NCI-H146 (cell line): ENCODE data around the gene C3.
"Not testable (repeated sequence)": the region's sequence is repeated elsewhere in the genome, so short reads cannot be mapped to it uniquely, and the experiment has no call there.

Experiments used
- DNase-seq: peaks from one replicate; lab custom pipeline; 2025; lab: John Stamatoyannopoulos, UW

C3 gene

DNA sequence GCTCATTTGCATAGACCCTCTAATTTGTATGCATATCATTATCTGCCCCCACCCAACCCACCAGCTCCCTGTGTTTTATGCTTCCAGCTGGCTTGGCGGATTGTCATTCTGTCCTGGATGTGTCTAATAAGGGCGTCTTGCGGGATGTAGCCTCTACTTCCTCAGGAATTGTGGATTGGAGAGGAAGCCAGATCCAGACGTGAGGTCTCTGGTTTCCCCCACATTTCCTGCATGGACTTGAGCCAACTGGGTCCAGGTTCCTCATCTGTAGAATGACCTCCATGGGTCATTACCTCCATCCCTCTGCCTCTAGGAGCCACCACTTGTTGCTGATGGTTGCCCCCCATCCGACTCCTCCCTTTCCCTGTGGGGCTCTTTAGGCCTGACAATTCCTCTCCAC lies 57.7 kb downstream of the C3 start:
- no peak for DNase-seq

- DNase-seq = not testable (repeated sequence)
These were observed 58.8 kb downstream of the C3 start for GRCh38 chr19:6661509-6662244.

DNA sequence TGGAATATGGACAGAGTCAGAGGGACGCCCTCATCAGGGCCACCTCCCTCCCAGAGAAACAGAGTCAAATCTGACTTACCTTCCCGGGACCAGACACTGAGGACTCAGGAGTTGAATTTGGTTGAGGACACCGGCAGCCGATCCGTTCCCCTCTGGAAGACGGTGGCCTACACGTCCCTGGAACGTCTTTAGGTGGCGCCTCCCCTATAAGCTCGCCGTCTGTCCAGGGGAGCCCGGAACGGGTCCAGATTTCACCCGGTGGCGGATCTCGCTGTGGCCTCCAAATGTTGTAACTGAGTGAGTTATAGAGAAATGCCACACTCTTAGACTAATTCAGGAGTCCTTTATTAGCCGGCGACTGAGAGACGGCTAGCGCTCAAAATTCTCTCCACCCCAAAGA lies 59.5 kb downstream of the C3 start:
- DNase-seq = no peak

DNA sequence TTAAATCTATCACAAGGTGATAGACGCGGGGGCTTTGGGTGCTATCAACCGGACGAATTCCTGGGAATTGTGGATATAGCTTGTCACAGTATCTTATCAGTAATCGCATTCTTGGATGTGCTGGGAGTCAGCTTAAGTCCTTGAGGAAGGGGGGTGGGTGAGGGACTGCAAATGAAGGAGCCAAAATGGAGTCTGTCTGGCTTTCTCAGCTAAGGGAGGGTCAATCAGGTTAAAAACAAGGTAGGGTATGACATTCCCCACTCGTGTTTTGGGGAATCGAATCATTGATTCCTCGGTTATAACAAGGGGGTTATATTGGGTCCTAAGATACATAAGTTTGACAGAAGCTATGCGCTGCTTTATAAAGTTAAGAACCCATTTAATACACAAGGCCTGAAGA lies 64.1 kb downstream of the C3 start:
- DNase-seq = not testable (repeated sequence)

DNA sequence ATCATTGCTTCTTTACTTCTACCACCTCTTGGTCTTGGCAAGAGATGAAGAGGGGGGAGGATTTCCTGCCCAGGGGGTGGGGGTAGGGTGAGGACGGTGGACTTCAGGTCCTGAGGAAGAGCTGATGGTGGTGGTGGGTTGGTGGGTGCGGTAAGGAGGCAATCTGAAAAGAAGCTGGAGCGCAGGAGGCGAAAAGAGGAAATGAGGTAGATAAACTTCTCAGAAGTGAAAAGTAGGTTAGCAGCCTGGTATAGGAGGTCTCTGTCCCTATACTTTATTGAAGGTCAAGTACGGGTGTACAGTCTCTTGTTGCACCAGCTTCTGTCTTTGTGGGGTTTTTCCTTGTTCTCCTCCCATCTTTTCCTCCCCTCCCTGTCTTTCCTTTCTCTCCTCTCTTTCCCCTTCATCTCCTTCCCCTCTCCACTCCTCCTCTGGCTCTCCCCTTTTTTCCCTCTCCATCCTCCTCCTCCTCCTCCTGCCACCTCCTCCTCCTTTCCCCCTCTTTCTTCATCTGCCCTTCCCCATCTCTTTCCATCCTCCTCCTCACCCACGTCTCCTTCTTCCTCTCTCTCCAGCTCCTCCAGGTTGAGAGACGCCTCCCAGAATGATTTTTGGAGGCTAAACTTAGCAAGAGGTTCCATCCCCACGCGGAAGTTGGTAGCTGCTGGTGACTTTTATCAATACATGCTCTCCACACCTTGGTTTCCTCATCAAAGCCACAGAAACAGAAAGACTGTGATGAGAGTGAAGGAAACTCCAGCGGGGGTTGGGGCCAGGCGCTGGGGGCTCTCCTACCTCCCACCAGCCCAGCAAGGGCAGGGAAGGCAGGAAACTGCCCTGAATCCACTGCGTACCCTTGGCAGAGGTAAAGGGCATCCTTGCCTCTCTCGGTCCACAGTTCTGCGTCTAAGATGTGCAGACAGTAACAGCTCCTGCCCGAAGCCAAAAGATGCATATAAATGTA lies 65.8 kb downstream of the C3 start:
- DNase-seq = no peak

DNA sequence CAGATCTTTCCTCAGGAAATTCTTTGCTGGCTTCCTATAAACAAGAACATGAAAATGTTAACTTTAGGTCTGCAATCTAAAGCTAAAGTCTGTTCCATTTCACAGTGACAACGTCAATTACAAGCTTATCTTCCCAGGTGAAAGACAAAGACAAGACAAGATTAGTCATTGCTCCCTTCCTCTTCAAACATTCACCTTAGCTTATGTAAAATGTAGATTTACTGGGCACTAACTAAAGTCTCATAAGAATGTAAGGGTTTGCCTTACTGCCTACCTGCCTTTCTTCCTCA lies 67.7 kb downstream of the C3 start:
- DNase-seq = no peak

- no peak for DNase-seq
These were observed 68.3 kb downstream of the C3 start for GRCh38 chr19:6651965-6652804.

- no peak for DNase-seq
These were observed 71.3 kb downstream of the C3 start for GRCh38 chr19:6649185-6649584.

GRCh38 chr19:6648141-6648715 lies 72.2 kb downstream of the C3 start:
- no peak for DNase-seq

- DNase-seq = no peak
These were observed 75.7 kb downstream of the C3 start for GRCh38 chr19:6644796-6645195.

- DNase-seq = not testable (repeated sequence)
These were observed 80.1 kb downstream of the C3 start for GRCh38 chr19:6640333-6640732.

GRCh38 chr19:6639439-6639838 lies 81.0 kb downstream of the C3 start:
- no peak for DNase-seq

DNA sequence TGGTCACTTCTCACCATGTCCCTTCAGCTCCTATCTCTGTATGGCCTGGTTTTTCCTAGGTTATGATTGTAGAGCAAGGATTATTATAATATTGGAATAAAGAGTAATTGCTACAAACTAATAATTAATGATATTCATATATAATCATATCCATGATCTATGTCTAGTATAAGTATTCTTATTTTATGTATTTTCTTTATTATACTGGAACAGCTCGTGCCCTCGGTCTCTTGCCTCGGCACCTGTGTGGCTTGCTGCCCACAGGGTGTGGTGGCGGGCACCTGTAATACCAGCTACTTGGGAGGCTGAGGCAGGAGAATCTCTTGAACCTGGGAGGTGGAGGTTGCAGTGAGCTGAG lies 87.0 kb downstream of the C3 start:
- not testable (repeated sequence) for DNase-seq

GRCh38 chr19:6632747-6633455 lies 87.5 kb downstream of the C3 start:
- peak; percentile 25 for DNase-seq

GRCh38 chr19:6632002-6632621 lies 88.3 kb downstream of the C3 start:
- DNase-seq = peak; percentile 7
